Nephron progenitor cell (in vitro differentiated cells): ENCODE measurements around the gene EMID1.

Experiments used
- DNase-seq: peaks from one replicate; pipeline ENCODE4 v3.0.0; 2021
- H3K27ac Mint-ChIP-seq: 2 replicates; pipeline ENCODE4 v1.8.0; 2021; ENCODE audit warnings: mild to moderate bottlenecking, moderate library complexity, mixed read lengths
- H3K27me3 Mint-ChIP-seq: 2 replicates; pipeline ENCODE4 v1.8.0; 2021; ENCODE audit warnings: mild to moderate bottlenecking, low read depth, mixed read lengths; ENCODE audit not compliant: poor library complexity
- H3K36me3 Mint-ChIP-seq: 2 replicates; pipeline ENCODE4 v1.8.0; 2021; ENCODE audit warnings: low read depth, mixed read lengths
- H3K4me1 Mint-ChIP-seq: 2 replicates; pipeline ENCODE4 v1.8.0; 2021; ENCODE audit warnings: mixed read lengths
- H3K4me3 Mint-ChIP-seq: 2 replicates; pipeline ENCODE4 v1.8.0; 2021; ENCODE audit warnings: mild to moderate bottlenecking, moderate library complexity, mixed read lengths
- H3K9me3 Mint-ChIP-seq: 2 replicates; pipeline ENCODE4 v1.8.0; 2021; ENCODE audit warnings: mild to moderate bottlenecking, moderate library complexity, mixed read lengths
- CTCF ChIP-seq: fragments of 200-600 bp; sonication (generic); IDR thresholded peaks from 2 replicates; pipeline ENCODE4 v1.5.0; 2021; ENCODE audit warnings: antibody characterized with exemption

Gene EMID1

DNA sequence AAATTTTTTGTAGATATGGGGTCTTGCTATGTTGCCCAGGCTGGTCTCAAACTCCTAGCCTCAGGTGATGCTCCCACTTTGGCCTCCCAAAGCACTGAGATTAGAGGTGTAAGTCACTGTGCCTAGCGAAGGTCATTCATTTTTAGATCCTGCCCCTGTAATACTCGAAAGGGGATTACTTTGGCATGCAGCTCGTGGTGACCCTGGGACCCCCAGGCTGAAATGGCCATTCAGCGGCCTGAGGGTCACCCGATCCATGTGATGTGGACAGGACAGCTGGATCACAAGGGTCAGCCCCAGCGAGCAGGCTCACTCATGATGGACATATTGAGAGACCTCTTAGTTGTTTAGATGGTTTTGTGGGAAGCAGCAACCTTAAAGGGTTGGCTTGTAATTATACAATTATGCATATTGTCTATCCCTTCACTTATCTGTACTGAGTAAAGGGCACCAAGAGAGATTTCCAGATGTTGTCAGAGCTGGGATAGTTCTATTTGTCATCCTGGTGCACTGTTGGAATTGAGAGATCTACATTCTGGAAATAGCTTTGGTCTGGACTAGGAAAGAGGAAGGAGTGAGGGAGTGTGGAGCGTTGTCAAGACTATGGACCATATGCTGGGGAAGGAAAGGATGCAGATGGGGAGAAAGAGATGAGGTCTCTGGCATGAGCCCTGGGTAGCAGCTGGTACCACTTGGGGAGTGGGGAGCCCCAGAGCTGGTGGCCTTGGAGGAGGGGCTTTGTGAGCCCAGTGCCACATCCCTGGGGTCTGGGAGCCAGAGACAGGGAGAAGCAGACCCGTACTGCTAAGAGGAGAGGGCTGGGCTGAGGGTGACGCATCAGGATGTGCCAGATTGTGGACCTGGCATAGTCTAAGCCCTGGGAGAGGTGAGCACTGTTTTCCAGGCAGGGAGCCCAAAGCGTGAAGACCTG lies 46.5 kb downstream of the EMID1 start:
- Mint-ChIP-seq H3K36me3 (peaks cover 25% of the 10 kb centered on the region), H3K27ac (no peak overlapping the region), H3K9me3 (no peaks in the 10 kb centered on the region), H3K27me3 (peaks cover 8% of the 10 kb centered on the region), H3K4me1 (no peaks in the 10 kb centered on the region), H3K4me3 (no peak overlapping the region)
- no peak for TF ChIP-seq CTCF
- DNase-seq, result no peak

DNA sequence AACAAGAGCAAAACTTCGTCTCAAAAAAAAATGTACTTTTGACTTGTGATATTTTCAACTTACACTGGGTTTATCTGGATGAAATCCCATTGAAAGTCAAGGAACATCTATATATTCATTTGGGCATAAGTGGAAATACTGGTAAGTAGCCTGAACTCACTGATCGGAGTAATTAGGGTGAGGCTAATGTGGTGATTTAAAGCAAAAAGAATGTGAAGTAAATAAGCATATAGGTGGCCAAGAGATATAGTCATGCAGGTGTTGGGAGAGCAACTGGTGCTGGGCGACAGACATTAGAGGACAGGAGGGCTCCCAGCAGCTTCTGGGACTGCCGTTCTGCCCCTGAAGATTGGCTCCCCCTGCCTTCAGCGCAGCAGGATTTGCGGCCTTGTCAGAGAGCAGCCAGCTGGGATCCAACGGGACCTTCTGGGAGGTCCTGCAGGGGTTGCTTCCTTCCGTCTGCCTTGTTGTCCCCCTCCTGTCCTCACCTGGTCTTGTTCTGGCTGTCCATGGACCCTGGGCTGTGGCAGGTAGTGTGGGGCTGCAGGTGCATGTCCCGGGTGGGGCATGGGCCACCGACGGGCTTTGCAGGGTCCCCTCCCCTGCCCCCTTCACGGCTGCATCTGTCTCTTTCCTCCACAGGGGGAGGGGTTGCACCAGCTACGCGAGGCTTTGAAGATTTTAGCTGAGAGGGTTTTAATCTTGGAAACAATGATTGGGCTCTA lies 48.0 kb downstream of the EMID1 start:
- no peaks in the 10 kb centered on the region for H3K4me1 Mint-ChIP-seq
- peaks cover 8% of the 10 kb centered on the region for H3K27me3 Mint-ChIP-seq
- peak overlapping the region; percentile 17 for H3K27ac Mint-ChIP-seq
- H3K9me3 Mint-ChIP-seq, result no peaks in the 10 kb centered on the region
- peaks cover 21% of the 10 kb centered on the region for H3K36me3 Mint-ChIP-seq
- no peak overlapping the region for H3K4me3 Mint-ChIP-seq
- TF ChIP-seq CTCF, result no peak
- no peak for DNase-seq

- Mint-ChIP-seq H3K4me3 (no peak overlapping the region), H3K4me1 (no peaks in the 10 kb centered on the region), H3K27ac (no peak overlapping the region), H3K9me3 (no peaks in the 10 kb centered on the region), H3K36me3 (peaks cover 16% of the 10 kb centered on the region), H3K27me3 (peaks cover 8% of the 10 kb centered on the region)
- TF ChIP-seq CTCF, result no peak
- DNase-seq, result no peak
Measured at GRCh38 chr22:29254286-29254660, 48.6 kb downstream of the EMID1 start.

DNA sequence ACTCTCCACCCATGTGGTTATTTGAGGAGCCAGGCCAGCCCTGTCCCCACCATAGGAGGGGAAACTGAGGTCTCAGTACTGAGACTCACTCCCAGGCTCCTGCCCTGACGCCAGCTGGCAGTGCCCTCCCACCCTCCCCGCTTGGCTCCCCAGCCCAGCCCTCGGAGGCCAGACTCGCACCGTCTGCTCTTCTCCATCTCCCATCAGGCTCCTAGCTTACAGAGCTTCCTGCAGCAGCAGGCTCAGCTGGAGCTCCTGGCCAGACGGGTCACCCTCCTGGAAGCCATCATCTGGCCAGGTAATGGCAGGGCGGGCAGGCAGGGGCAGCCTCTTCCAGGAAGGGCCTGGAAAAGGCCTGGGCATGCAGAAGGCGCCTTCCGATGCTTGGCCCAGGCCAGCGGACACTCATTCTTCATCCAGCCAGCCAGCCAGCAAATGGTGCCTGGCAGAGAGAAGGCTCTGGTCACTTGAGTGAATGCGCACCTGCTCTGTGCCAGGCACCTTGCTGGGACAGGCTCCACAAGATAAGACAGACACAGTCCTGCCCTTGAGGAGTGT lies 49.4 kb downstream of the EMID1 start:
- no peak overlapping the region for H3K4me3 Mint-ChIP-seq
- H3K27ac Mint-ChIP-seq, result no peak overlapping the region

DNA sequence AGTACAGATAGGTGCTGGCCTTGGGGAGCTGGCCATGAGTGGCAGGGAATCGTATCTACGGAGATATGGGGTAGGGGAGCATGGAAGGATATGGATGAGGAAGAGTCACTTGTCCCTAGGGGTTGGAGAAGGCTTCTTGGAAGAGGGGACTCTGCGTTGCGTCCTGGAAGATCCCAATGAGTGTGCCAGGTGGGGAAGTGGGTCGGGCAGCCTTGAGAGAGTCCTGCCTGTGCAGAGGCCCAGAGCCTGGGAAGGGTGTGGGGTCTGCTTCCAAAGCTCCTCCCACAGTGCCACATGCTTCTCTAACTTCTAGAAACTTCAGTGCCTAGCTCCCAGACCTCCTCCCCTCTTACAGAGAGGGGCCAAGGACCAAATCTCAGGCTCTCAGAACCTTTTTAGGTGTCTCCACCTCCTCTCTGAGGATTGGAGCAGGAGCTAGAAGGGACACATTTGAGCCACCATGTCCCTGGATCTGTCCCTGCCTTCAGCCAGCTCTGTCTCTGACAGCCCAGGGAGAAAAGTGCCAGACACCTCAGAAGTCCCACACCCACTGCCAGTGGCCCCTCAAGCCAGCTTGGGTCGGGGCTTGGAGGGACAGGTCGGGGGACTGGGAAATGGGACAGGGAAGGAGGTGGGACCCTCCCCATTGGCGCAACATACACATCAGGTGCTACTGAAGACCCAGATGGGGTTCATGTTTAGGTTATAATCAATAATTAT lies 51.1 kb downstream of the EMID1 start:
- DNase-seq, result no peak
- Mint-ChIP-seq H3K27me3 (no peaks in the 10 kb centered on the region), H3K4me3 (no peak overlapping the region), H3K4me1 (no peaks in the 10 kb centered on the region), H3K9me3 (no peaks in the 10 kb centered on the region), H3K36me3 (peaks cover 11% of the 10 kb centered on the region), H3K27ac (peak overlapping the region; percentile 42)
- TF ChIP-seq CTCF, result no peak

More for the DNA sequence above, 49.4 kb downstream of the EMID1 start:
- TF ChIP-seq CTCF, result no peak
- no peaks in the 10 kb centered on the region for H3K4me1 Mint-ChIP-seq
- H3K36me3 Mint-ChIP-seq, result peaks cover 14% of the 10 kb centered on the region
- DNase-seq, result no peak
- H3K27me3 Mint-ChIP-seq, result peaks cover 7% of the 10 kb centered on the region
- no peaks in the 10 kb centered on the region for H3K9me3 Mint-ChIP-seq
